ENCODE results near the gene DELE1. TPM values are rescaled to one million over a fixed set of nuclear protein-coding genes. Genes with fewer than 3 reads are reported as not detected.

The DELE1 gene
- total RNA-seq, 1 donor from 2014 or later: 50.6 TPM

- TF ChIP-seq CTCF (conservative IDR thresholded peaks at IDR 0.05; ENCODE audit: low read depth, low read length): no peak
- no peak for DNase-seq (ENCODE audit: low read depth)
- no peak overlapping the region for H3K4me3 ChIP-seq (ENCODE audit: low read depth, low read length)
These were observed 4.4 kb downstream of the DELE1 start for GRCh38 chr5:141928051-141928450.

DNA sequence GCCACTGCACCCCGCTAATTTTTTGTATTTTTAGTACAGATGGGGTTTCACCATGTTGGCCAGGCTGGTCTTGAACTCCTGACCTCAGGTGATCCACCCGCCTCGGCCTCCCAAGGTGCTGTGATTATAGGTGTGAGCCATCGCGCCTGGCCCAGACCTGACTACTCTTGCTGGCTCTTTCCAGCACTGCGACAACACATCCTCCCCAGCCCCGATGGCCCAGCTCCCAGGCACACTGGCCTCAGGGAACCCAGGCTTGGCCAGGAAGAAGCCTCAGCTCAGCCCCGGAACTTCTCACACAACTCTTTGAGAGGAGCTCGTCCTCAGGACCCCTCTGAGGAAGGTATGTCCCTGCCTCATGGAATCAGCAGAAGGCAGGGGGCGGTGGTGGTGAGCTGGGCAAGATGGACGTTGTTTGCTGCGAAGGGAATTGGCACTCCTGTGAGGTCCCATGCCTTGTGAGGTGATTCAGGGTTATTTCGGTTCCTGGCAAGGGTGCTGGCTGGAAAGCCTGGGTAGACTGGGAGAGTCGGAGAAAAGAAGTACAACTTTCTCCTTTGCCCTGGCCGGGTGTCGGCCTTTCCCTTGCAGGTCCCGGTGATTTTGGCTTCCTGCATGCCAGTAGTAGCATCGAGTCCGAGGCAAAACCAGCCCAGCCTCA, 5.9 kb downstream of the DELE1 start:
- no peak overlapping the region for H3K4me3 ChIP-seq (ENCODE audit: low read depth, low read length)
- TF ChIP-seq CTCF (conservative IDR thresholded peaks at IDR 0.05; ENCODE audit: low read depth, low read length): no peak
- no peak for DNase-seq (ENCODE audit: low read depth)

GRCh38 chr5:141931694-141932093, 8.0 kb downstream of the DELE1 start:
- H3K4me3 ChIP-seq (ENCODE audit: low read depth, low read length): no peak overlapping the region
- TF ChIP-seq CTCF (conservative IDR thresholded peaks at IDR 0.05; ENCODE audit: low read depth, low read length): no peak
- DNase-seq (ENCODE audit: low read depth): no peak

DNA sequence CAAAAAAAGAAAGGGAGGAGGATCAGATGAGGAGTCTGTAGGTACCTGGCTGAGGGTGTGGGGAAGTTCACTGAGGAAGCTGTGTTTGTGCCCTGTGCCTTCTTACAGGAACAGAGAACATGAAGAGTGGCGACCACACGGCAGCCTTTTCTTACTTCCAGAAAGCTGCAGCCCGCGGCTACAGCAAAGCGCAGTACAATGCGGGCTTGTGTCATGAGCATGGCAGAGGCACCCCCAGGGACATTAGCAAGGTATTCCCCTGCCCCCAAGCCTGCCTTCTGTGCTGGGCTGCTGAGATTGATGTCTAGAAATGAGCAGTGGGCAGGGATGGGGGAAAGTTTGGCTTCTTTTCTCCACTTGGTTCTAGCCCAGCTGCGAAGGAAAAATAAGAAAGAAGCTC, 9.5 kb downstream of the DELE1 start:
- H3K4me3 ChIP-seq (ENCODE audit: low read depth, low read length): no peak overlapping the region
- DNase-seq (ENCODE audit: low read depth): no peak
- TF ChIP-seq CTCF (conservative IDR thresholded peaks at IDR 0.05; ENCODE audit: low read depth, low read length): no peak

- no peak for DNase-seq (ENCODE audit: low read depth)
- H3K4me3 ChIP-seq (ENCODE audit: low read depth, low read length): no peak overlapping the region
- no peak for TF ChIP-seq CTCF (conservative IDR thresholded peaks at IDR 0.05; ENCODE audit: low read depth, low read length)
These were observed 10.6 kb downstream of the DELE1 start for GRCh38 chr5:141934099-141934844.

DNA sequence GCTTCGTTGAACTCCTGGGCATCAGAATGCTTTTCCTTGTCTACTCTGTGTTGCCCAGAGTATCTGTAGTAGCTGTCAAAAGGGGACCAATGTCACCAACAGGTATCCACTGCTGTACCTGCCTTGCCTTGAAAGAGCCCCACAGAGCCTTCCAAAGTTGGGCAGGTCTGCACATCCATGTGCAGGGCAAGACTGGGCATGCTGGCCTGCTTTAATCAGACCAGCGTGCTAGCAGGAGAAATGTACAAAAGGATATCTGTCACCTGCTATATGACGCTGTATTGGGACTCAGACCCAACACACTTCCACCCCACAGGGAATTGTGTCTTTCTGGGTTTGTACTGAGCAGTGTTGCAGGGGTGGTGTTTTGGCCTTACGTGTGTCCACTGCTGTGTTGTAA, 11.9 kb downstream of the DELE1 start:
- no peak for DNase-seq (ENCODE audit: low read depth)
- TF ChIP-seq CTCF (conservative IDR thresholded peaks at IDR 0.05; ENCODE audit: low read depth, low read length): no peak
- H3K4me3 ChIP-seq (ENCODE audit: low read depth, low read length): no peak overlapping the region

Measured in epithelial cell of proximal tubule (primary cell).